Stimulated activated CD4-positive, alpha-beta T cell treated with anti-CD3 and anti-CD28 coated beads, TNF-alpha, amount 100 ng/mL, for 4 hours (primary cell): ENCODE data around the gene CCDC106.

Experiments used
- DNase-seq, 3 experiments: peaks; one replicate each; pipeline ENCODE4 v3.0.0-alpha.2; 2020; ENCODE audit warnings: low read depth in 3 of 3

The CCDC106 gene

GRCh38 chr19:55650126-55650557 lies 2.1 kb downstream of the CCDC106 start:
- no peak for DNase-seq

- DNase-seq, result no peak
Measured at GRCh38 chr19:55650602-55651230, 2.7 kb downstream of the CCDC106 start.

GRCh38 chr19:55651236-55651635 lies 3.2 kb downstream of the CCDC106 start:
- no peak for DNase-seq

GRCh38 chr19:55652311-55653128 lies 4.5 kb downstream of the CCDC106 start:
- no peak for DNase-seq

- DNase-seq, result peak; percentile 97 to 99 (median 98)
Measured at GRCh38 chr19:55653651-55654322, 5.8 kb downstream of the CCDC106 start.

GRCh38 chr19:55654323-55654867 lies 6.4 kb downstream of the CCDC106 start:
- peak; percentile 97 for DNase-seq

GRCh38 chr19:55654868-55655647 lies 7.0 kb downstream of the CCDC106 start, which contains the start of gene U2AF2:
Gene U2AF2, plus strand, starts transcription at chr19:55655035. Its CDS starts 70 bp downstream, at chr19:55655105.
- DNase-seq, result peak; percentile 96 to 97 (median 96)

GRCh38 chr19:55655648-55656040 lies 7.6 kb downstream of the CCDC106 start:
- no peak for DNase-seq

GRCh38 chr19:55656552-55656951 lies 8.5 kb downstream of the CCDC106 start:
- no peak for DNase-seq

- DNase-seq, result no peak
Measured at GRCh38 chr19:55656988-55657747, 9.2 kb downstream of the CCDC106 start.

GRCh38 chr19:55658846-55659459 lies 10.9 kb downstream of the CCDC106 start:
- no peak for DNase-seq

- no peak for DNase-seq
Measured at GRCh38 chr19:55659822-55660221, 11.8 kb downstream of the CCDC106 start.

- DNase-seq, result no peak
Measured at GRCh38 chr19:55660404-55660803, 12.4 kb downstream of the CCDC106 start.

GRCh38 chr19:55660991-55661390 lies 13.0 kb downstream of the CCDC106 start:
- no peak for DNase-seq

- no peak for DNase-seq
Measured at GRCh38 chr19:55661826-55662225, 13.8 kb downstream of the CCDC106 start.

GRCh38 chr19:55663846-55664536 lies 16.0 kb downstream of the CCDC106 start:
- no peak for DNase-seq

GRCh38 chr19:55666343-55667005 lies 18.5 kb downstream of the CCDC106 start:
- DNase-seq, result no peak

- DNase-seq, result no peak
Measured at GRCh38 chr19:55667006-55667381, 19.0 kb downstream of the CCDC106 start.

GRCh38 chr19:55667511-55667910 lies 19.5 kb downstream of the CCDC106 start:
- no peak for DNase-seq
